HG03520 (cell line): ENCODE results near the gene JMJD7.

ENCODE experiments used
- ATAC-seq: cut with Tn5 transposase; IDR thresholded peaks from one replicate; pipeline ENCODE4 v1.9.1; 2021; ENCODE audit warnings: mild to moderate bottlenecking, moderate library complexity; ENCODE audit not compliant: unreplicated experiment

The JMJD7 gene

GRCh38 chr15:41799488-41799805 is 28.4 kb upstream of the JMJD7 start:
- ATAC-seq = no peak

GRCh38 chr15:41801185-41801584 is 26.7 kb upstream of the JMJD7 start:
- ATAC-seq = no peak

- ATAC-seq = no peak
These were observed 25.9 kb upstream of the JMJD7 start for GRCh38 chr15:41801850-41802455.

GRCh38 chr15:41804361-41804760 is 23.5 kb upstream of the JMJD7 start:
- ATAC-seq = no peak

- no peak for ATAC-seq
These were observed 22.8 kb upstream of the JMJD7 start for GRCh38 chr15:41804916-41805666.

GRCh38 chr15:41805711-41806110 is 22.2 kb upstream of the JMJD7 start:
- no peak for ATAC-seq

- no peak for ATAC-seq
These were observed 21.4 kb upstream of the JMJD7 start for GRCh38 chr15:41806291-41807181.

- no peak for ATAC-seq
These were observed 18.8 kb upstream of the JMJD7 start for GRCh38 chr15:41809121-41809520.

- no peak for ATAC-seq
These were observed 18.2 kb upstream of the JMJD7 start for GRCh38 chr15:41809526-41810220.

GRCh38 chr15:41810651-41811431 is 17.1 kb upstream of the JMJD7 start:
- ATAC-seq = no peak

- ATAC-seq = no peak
These were observed 16.3 kb upstream of the JMJD7 start for GRCh38 chr15:41811432-41812195.

GRCh38 chr15:41812820-41813375 is 15.0 kb upstream of the JMJD7 start:
- ATAC-seq = no peak

- ATAC-seq = no peak
These were observed 14.5 kb upstream of the JMJD7 start for GRCh38 chr15:41813426-41813825.

- ATAC-seq = no peak
These were observed 13.4 kb upstream of the JMJD7 start for GRCh38 chr15:41814534-41814933.

GRCh38 chr15:41816788-41817187 is 11.1 kb upstream of the JMJD7 start:
- ATAC-seq = no peak

- no peak for ATAC-seq
These were observed 10.6 kb upstream of the JMJD7 start for GRCh38 chr15:41817327-41817726.

GRCh38 chr15:41817781-41818180 is 10.1 kb upstream of the JMJD7 start:
- no peak for ATAC-seq

- no peak for ATAC-seq
These were observed 8.3 kb upstream of the JMJD7 start for GRCh38 chr15:41819455-41820050.

- no peak for ATAC-seq
These were observed 7.0 kb upstream of the JMJD7 start for GRCh38 chr15:41820791-41821423.
